Coronary artery (tissue), 2 donors: ENCODE data around the gene CST8.

ENCODE experiments used
- DNase-seq: peaks from one replicate; pipeline ENCODE4 v3.0.0-alpha.2; 2017; ENCODE audit warnings: low spot score
- H3K27ac ChIP-seq, 2 donors: fragments of 200-600 bp; sonication (generic); one replicate each; pipeline ENCODE4 v1.5.1; 2016 to 2019
- H3K4me3 ChIP-seq: fragments of 200-600 bp; sonication (generic); 2 replicates; pipeline ENCODE4 v1.5.1; 2016; ENCODE audit warnings: mild to moderate bottlenecking, moderate library complexity
- CTCF ChIP-seq: fragments of 200-600 bp; sonication (generic); IDR thresholded peaks from one replicate; pipeline ENCODE4 v1.5.1; 2019; ENCODE audit warnings: antibody characterized with exemption

CST8 gene

GRCh38 chr20:23517719-23518118 lies 26.8 kb downstream of the CST8 start:
- H3K27ac ChIP-seq = no peak overlapping the region
- no peak for TF ChIP-seq CTCF
- no peak for DNase-seq
- no peak overlapping the region for H3K4me3 ChIP-seq

DNA sequence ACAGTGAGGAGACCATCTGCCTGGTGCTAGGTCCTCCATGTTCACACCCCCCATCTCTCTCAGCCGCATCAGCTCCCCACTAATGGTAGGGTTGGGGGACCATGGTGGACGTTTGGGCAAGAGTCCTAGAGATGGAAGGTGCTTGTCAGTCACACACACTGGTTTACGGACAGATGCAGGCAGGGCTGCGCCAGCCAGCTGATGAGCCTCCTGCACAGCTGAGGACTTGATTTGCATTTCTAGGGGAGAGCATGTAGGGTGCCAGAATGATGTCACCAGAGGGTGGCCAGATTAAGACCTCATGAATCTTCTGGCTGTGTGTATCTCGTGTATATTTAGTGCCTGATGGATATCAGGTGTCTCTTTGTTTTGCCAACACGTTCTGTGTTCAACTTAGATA lies 28.6 kb downstream of the CST8 start:
- no peak for DNase-seq
- Histone ChIP-seq H3K27ac (no peak overlapping the region), H3K4me3 (no peak overlapping the region)
- no peak for TF ChIP-seq CTCF

GRCh38 chr20:23520185-23520584 lies 29.3 kb downstream of the CST8 start:
- H3K27ac ChIP-seq = no peak overlapping the region
- no peak for TF ChIP-seq CTCF
- H3K4me3 ChIP-seq = no peak overlapping the region
- no peak for DNase-seq

- Histone ChIP-seq H3K27ac (no peak overlapping the region), H3K4me3 (no peak overlapping the region)
- TF ChIP-seq CTCF = no peak
- DNase-seq = no peak
These were observed 33.2 kb downstream of the CST8 start for GRCh38 chr20:23524146-23524545.

DNA sequence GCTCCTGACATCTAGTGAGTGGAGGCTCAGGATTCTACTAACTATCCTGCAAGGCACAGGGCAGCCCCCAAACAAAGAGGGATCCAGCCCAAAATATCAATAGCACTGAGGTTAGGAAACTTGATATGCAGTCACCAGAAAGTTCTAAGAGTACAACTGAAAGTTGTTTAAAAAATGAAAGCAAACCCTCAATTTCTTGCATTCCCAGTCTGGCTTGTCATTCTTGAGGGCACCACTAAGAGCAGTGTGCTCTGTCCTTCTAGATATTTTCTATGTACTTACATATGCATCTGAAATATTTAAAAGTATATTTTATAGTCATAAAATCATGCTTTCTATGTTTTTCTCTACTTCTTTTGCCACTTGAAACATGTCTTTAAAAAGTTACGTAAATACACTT lies 35.9 kb downstream of the CST8 start:
- Histone ChIP-seq H3K4me3 (no peak overlapping the region), H3K27ac (no peak overlapping the region)
- no peak for DNase-seq
- TF ChIP-seq CTCF = no peak

- no peak for DNase-seq
- TF ChIP-seq CTCF = no peak
- Histone ChIP-seq H3K27ac (no peak overlapping the region), H3K4me3 (no peak overlapping the region)
These were observed 38.0 kb downstream of the CST8 start for GRCh38 chr20:23528867-23529431.

DNA sequence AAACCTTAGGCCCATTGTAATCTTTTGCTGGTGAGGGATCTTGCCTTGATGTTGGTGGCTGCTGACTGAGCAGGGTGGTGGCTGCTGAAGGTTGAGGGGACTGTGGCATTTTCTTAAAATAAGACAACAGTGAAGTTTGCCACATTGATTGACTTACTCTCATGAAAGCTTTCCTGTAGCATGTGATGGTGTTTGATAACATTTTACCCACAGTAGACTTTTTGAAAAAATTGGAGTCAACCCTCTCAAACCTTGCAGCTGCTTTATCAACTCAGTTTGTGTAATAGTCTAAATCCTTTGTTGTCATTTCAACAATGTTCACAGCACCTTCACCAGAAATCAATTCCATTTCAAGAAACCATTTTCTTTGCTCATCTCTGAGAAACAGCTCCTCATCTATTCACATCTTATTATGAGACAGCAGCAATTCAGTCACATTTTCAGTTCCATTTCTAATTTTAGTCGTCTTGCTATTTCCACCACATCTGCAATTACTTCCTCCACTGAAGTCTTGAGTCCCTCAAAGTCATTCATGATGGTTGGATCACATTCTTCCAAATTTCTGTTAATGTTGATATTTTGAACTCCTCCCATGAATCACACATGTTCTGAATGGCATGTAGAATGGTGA lies 40.1 kb downstream of the CST8 start:
- no peak for TF ChIP-seq CTCF
- Histone ChIP-seq H3K27ac (no peak overlapping the region), H3K4me3 (no peak overlapping the region)
- DNase-seq = no peak
